Measurements from ENCODE around the gene OR1N2.

GRCh38 chr9:122519376-122519775, 33.5 kb upstream of the OR1N2 start:
- TF ChIP-seq EZH2 (IDR thresholded peaks at IDR 0.05) = no peak
- no peak for TF ChIP-seq CTCF (IDR thresholded peaks at IDR 0.05)

Data from neural progenitor cell (in vitro differentiated cells).